ENCODE results near the gene C2orf76. TPM values are rescaled to one million over a fixed set of nuclear protein-coding genes. Genes with fewer than 3 reads are reported as not detected.
A peak's percentile ranks its signal among the peaks of the same experiment; 100 is the strongest.

C2orf76 gene
- total RNA-seq, 6 experiments from 2014 or later = 6.6 to 10.5 (median 8.9) TPM

DNA sequence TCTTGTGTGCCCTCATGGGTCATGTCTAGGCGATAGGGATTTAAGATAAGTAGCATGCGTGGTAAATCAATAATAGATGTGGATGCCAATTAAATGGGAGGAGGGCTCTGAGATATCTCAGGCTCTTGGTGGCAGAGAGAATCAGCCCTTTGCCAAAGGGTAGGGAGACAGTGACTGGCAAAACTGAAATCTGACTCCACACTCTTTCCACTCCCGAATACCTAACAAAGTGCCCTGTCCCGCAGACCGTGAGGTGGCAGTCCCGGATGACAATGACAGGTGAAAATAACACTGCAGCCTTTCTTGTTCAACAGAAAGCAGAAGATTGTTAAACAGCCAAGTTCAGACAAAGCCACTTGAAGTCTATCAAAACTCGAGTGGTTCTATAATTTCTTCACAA is 47.0 kb downstream of the C2orf76 start:
- Mint-ChIP-seq H3K27me3 (ENCODE audit: insufficient read depth) (no peaks in the 10 kb centered on the region), H3K27ac (no peak overlapping the region), H3K4me1 (ENCODE audit: low read depth) (peaks cover 14% of the 10 kb centered on the region), H3K4me3 (no peak overlapping the region), H3K9me3 (no peaks in the 10 kb centered on the region), H3K36me3 (ENCODE audit: low read depth) (no peaks in the 10 kb centered on the region)
- no peak for DNase-seq
- TF ChIP-seq, protein P1, sequence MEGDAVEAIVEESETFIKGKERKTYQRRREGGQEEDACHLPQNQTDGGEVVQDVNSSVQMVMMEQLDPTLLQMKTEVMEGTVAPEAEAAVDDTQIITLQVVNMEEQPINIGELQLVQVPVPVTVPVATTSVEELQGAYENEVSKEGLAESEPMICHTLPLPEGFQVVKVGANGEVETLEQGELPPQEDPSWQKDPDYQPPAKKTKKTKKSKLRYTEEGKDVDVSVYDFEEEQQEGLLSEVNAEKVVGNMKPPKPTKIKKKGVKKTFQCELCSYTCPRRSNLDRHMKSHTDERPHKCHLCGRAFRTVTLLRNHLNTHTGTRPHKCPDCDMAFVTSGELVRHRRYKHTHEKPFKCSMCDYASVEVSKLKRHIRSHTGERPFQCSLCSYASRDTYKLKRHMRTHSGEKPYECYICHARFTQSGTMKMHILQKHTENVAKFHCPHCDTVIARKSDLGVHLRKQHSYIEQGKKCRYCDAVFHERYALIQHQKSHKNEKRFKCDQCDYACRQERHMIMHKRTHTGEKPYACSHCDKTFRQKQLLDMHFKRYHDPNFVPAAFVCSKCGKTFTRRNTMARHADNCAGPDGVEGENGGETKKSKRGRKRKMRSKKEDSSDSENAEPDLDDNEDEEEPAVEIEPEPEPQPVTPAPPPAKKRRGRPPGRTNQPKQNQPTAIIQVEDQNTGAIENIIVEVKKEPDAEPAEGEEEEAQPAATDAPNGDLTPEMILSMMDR (IDR thresholded peaks at IDR 0.05) = no peak

DNA sequence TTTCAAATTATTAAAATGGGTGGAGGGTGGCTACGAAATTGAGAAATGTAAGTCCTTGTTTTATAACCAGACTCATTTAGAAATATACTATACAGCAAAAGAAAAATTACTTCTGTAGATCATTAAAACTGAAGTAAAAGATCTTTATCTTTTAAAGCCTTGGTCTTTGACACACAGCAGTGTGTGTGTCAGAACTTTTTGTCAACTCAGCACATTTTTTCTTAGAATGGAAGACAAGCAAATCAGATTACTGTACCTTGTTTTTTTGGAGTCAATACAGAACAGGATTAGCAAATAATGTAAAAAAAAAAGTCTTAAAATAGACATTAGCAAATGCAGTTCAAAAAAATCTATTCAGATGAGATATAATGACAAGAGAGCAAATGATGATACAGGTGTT is 49.1 kb downstream of the C2orf76 start:
- Mint-ChIP-seq H3K27me3 (ENCODE audit: insufficient read depth) (no peaks in the 10 kb centered on the region), H3K27ac (no peak overlapping the region), H3K4me1 (ENCODE audit: low read depth) (peaks cover 16% of the 10 kb centered on the region), H3K36me3 (ENCODE audit: low read depth) (no peaks in the 10 kb centered on the region), H3K9me3 (no peaks in the 10 kb centered on the region), H3K4me3 (no peak overlapping the region)
- DNase-seq = no peak
- TF ChIP-seq, protein P1 (IDR thresholded peaks at IDR 0.05) = no peak

- Mint-ChIP-seq H3K9me3 (no peaks in the 10 kb centered on the region), H3K4me3 (no peak overlapping the region), H3K4me1 (ENCODE audit: low read depth) (peaks cover 16% of the 10 kb centered on the region), H3K27ac (no peak overlapping the region), H3K36me3 (ENCODE audit: low read depth) (no peaks in the 10 kb centered on the region), H3K27me3 (ENCODE audit: insufficient read depth) (no peaks in the 10 kb centered on the region)
- TF ChIP-seq, protein P1 (IDR thresholded peaks at IDR 0.05) = no peak
- DNase-seq = no peak
Measured at GRCh38 chr2:119316066-119316465, 50.6 kb downstream of the C2orf76 start.

DNA sequence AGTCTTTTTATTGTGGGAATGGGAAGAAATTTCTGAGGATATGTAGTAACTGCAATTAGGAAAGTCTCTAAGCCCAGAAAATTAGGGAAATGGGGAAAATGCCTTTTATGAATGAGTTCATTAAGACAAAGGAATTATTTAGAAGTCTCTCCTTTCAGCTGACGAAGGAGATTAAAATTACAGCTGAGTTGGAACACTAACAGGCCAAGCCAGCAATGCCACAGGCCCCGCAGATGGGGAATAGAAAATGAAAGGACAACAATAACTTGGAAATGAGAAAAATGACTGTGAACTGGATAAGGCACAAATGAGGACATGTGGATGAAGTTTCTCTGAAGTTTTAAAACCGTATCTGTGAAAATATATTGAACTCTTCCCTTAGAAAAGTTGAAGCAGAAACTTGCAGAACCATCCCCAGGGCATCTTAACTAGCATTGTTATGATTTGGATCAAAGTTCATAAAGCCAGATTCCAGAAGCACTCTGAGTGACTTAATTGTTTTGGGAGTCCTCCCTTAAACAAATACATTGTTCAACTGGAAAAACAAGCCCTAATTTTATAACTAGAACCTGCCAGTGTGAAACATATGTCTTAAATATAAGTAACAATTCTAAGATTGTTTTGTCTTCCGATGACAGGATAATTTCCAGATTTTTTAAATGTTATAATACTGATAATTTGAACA is 51.3 kb downstream of the C2orf76 start:
- no peaks in the 10 kb centered on the region for H3K36me3 Mint-ChIP-seq (ENCODE audit: low read depth)
- no peak for DNase-seq
- no peaks in the 10 kb centered on the region for H3K9me3 Mint-ChIP-seq
- TF ChIP-seq, protein P1 (IDR thresholded peaks at IDR 0.05) = no peak
- H3K27me3 Mint-ChIP-seq (ENCODE audit: insufficient read depth) = no peaks in the 10 kb centered on the region
- H3K4me1 Mint-ChIP-seq (ENCODE audit: low read depth) = peaks cover 16% of the 10 kb centered on the region
- H3K4me3 Mint-ChIP-seq = peak overlapping the region; percentile 63
- peak overlapping the region; percentile 14; the same call in 1 of the 2 replicates for H3K27ac Mint-ChIP-seq

DNA sequence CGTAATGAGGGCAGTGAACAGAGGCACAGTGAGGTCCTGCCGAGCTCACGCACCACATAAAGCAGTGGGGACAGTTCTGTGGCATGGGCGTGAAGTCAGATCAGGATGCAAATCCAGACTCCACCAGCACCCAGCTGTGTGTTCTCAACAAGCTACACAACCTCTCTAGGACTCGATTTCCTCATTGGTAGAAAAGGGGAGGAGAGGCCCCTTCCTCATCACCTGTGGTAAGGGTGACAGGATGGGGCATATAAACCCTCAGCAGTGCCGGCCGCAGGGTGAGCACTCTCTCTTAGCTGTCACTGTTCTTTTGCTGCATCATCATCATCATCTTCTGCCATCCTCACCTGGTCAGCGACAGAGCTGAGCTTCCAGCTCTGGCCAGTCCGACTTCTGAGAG is 54.8 kb downstream of the C2orf76 start:
- H3K9me3 Mint-ChIP-seq = no peaks in the 10 kb centered on the region
- DNase-seq = no peak
- H3K4me3 Mint-ChIP-seq = no peak overlapping the region
- H3K27ac Mint-ChIP-seq = no peak overlapping the region
- TF ChIP-seq, protein P1 (IDR thresholded peaks at IDR 0.05) = no peak
- H3K36me3 Mint-ChIP-seq (ENCODE audit: low read depth) = no peaks in the 10 kb centered on the region
- peaks cover 16% of the 10 kb centered on the region for H3K4me1 Mint-ChIP-seq (ENCODE audit: low read depth)
- no peaks in the 10 kb centered on the region for H3K27me3 Mint-ChIP-seq (ENCODE audit: insufficient read depth)
